Left lobe of liver (tissue), 2 donors: ENCODE data around the gene LRCH4. TPM values are rescaled to one million over a fixed set of nuclear protein-coding genes. Genes with fewer than 3 reads are reported as not detected.

Experiments
- ATAC-seq: fragments of 200-7000 bp; cut with Tn5 transposase; one replicate; pipeline ENCODE4 v1.9.1; 2020; ENCODE audit warnings: mild to moderate bottlenecking, moderate library complexity
- DNase-seq: peaks from one replicate; pipeline ENCODE4 v3.0.0-alpha.2; 2020; ENCODE audit warnings: low spot score
- total RNA-seq: library from RNA; stranded (reverse); gene quantifications from one replicate; pipeline ENCODE4 v1.2.1, GENCODE V29; 2021
- donor health status: DM: no; HTN: no; CAD: no; lungs with moderate emphysema.
- donor health status: DM: no; HTN: yes; CAD: no.

LRCH4 gene, protein sequence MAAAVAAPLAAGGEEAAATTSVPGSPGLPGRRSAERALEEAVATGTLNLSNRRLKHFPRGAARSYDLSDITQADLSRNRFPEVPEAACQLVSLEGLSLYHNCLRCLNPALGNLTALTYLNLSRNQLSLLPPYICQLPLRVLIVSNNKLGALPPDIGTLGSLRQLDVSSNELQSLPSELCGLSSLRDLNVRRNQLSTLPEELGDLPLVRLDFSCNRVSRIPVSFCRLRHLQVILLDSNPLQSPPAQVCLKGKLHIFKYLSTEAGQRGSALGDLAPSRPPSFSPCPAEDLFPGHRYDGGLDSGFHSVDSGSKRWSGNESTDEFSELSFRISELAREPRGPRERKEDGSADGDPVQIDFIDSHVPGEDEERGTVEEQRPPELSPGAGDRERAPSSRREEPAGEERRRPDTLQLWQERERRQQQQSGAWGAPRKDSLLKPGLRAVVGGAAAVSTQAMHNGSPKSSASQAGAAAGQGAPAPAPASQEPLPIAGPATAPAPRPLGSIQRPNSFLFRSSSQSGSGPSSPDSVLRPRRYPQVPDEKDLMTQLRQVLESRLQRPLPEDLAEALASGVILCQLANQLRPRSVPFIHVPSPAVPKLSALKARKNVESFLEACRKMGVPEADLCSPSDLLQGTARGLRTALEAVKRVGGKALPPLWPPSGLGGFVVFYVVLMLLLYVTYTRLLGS
- 31.6 TPM for total RNA-seq

DNA sequence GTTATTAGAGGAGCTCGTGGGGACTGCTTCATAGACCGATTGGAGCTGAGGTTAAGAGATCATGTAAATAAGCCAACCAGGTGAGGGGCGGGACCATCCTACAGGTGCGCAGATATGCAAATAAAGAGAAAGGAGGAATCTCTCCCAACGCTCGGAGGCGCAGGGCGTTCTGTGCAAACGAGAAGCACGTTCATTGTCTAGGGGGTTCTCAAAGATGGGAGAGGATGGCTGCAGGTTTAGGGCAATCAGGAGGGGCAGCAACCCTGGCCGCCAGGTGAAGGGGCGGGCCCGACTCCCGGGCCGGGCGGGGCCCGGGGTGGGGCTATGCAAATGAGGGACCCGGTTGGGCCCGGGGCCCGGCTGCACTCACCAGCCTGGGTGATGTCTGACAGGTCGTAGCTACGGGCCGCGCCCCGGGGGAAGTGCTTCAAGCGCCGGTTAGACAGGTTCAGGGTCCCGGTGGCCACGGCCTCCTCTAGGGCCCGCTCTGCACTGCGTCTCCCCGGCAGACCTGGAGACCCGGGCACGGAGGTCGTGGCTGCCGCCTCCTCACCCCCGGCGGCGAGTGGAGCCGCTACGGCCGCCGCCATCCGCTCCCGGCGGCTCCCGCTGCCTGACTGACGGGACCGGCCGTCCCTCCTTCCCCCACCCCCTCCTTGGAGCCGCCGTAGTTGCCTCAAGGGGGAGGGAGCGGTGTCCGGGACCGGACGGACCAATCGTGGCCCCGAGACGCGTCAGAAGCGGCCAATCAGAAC lies at the start of gene LRCH4:
Gene LRCH4 (minus strand): TSS at position 619 of the 755 bp plus-strand sequence. CDS start 29 bp downstream, at position 590.
- DNase-seq (peak; percentile 79), ATAC-seq (peak; percentile 62)

DNA sequence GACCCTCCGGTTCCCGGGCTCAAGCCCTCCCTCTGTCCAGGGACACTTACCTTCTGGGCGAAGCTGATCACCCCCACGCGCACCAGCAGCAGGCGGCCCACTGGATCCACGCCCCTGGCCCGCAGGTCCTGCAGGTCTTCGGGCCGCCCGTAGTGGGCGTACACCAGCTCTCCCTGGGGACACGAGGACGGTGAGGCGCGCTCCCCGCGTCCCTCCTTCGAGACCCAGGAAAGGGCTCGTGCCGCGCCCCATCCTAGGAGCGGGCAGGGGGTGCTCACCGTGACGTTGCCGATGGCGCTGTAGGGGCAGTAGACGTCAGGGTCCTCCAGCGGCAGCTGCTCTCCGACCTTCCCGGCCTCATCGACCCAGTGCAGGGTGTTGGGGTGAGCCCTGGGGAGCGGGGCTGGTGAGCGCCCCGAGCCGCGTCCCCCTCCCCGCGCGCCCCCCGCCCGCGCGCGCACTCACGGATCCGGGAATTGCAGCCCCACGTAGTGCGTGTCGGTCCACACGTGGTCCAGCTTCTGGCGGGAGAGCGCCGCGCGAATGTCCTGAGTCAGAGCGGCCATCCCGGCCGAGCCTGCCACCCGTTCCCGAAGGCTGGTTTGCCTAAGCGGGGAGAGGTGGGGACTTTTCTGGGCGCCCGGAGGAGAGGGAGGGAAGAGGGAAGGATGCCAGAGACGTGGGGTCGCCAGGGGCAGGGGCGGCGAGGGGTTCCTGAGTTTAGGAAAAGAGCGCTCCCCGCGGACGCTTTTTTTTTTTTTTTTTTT lies 47.2 kb upstream of the LRCH4 start:
- DNase-seq, result no peak
- peak; percentile 9 for ATAC-seq

DNA sequence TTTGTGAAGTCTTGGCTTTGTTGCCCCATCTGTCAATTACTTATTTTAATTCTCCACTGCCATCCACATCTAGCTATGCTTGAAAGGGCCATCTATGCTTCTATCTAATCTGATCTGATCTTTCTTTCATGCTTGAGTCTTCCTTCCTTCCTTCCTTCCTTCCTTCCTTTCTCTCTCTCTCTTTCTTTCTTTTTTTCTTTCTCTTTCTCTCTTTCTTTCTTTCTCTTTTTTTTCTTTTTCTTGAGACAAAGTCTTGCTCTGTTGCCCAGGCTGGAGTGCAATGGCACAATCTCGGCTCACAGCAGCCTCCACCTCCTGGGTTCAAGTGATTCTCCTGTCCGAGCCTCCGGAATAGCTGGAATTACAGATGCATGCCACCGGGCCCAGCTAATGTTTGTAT lies 44.1 kb upstream of the LRCH4 start:
- DNase-seq, result no peak
- no peak for ATAC-seq

DNA sequence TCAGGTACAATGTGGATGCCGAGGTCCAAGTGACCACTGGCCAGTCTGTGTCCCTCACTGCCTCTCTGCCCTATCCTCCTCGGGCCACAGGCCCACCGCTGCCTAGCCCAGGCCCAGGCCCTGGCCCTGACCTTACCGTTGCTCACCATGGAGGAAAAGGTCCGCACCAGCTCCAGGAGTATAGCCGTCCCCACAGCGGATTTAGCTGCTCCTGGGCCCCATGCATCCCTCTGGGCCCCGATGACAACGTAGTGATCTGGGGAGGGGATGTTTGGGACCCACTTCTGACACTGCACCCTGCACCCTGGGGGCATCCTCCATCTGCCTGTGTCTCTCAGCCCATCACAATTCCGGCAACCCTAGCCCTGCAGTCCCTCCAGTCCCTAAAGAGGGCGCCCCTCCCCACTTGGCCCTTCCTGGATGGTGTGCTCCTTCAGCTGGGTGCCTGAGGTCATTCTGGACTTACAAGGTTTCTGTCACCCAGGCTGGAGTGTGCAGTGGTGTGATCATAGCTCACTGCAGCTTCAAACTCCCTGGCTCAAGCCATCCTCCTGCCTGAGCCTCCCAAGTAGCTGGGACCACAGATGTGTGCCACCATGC lies 43.3 kb upstream of the LRCH4 start:
- no peak for DNase-seq
- no peak for ATAC-seq

DNA sequence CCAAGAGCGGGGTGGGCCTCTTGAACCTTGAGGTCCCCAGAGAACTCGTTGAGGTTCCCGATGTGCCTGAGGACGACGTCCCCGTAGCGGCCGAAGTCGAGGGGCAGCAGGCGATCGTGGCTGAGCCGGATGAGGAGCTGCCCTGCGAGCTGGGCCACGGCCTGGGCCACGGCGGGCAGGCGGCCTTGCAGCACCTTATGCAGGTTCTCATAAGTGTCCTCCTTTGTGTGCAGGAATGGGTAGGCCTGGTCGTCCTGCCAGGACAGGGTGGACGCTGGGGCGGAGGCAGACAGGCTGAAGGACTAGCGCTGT lies 41.3 kb upstream of the LRCH4 start:
- DNase-seq, result no peak
- peak; percentile 20 for ATAC-seq

DNA sequence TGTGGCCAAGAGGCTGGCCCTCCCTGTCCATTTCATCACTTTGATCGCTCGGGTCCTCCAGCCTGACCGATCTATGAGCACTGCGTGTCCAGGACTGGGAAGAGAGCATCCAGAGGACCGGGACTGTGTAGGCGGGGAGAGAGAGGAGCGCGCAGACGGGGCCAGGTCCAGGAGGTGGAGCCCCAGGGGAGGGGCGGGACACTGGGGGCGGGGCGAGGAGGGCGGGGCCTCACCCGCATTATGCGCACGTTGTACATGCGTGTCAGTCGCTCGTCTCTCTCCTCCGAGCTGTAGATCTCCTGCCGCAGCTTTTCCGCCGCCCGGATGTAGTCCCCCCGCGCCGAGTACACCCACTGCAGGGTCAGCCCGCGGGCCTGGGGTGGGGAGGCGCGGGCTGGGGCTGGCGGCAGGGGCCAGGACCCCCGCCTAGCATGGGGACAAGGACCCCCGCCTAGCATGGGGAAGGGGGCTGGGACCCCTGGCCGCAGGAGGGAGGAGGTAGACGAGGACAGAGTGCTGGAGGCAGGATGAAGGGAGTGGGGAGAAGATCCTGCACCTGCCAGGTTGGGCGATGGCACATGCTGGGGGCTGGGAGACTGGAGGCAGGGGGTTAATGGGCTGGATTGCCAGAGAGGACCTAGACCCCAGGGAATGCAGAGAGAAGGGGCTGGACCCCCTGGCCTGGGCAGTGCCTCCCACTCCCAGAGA lies 40.8 kb upstream of the LRCH4 start:
- DNase-seq, result peak; percentile 93
- peak; percentile 86 for ATAC-seq

DNA sequence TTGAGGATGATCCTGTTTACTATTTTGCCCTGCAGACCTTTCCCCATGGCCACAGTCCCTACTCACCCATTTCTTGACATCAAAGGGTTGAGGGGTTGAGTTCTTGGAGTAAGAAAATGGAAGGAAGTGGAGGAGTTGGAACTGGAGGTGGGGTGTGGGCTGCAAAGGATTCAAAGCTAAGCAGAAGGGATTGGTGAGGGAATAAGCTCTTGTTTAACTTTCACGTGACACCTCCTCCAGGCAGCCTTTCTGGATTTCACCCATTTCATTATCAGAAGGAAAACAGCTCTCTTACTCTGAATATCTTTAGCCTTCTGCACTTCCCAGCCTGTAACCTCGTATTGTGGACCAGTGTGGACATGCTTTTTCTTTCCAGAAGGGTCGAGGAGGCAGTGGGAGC lies 40.1 kb upstream of the LRCH4 start:
- no peak for DNase-seq
- no peak for ATAC-seq

DNA sequence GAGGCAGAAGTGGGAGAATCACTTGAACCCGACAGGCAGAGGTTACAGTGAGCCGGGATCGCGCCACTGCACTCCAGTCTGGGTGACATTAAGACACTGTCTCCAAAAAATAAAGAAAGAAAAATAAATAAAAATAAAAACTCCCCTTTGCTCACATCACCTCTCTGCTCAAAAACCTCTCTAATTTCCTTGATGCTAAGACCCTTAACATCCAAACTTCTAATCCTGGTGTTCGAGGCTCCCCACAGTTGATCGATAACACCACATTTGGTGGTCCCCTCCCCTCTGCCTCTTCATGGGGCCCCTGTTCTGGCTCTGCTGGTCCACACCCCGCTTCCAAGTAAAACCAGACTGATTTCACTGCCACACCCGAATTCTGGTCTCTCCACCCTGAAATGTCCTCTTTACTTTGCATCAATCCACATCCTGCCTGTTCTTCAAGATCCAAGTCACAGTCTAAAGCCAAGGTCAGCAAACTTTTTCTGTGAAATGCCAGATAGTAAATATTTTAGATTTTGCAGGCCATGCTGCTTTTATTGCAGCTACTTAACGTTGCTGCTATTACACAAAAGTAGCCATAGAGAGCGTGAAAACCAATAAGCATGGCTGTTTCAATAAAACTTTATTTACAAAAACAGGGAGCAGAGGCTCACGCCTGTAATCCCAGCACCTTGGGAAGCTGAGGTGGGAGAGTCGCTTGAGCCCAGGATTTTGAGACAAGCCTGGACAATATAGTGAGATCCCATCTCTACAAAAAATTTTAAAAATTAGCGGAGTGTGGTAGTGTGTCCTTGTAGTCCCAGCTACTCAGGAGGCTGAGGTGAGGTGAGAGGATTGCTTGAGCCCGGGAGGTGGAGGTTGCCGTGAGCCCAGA lies 38.3 kb upstream of the LRCH4 start:
- DNase-seq (no peak), ATAC-seq (no peak)

DNA sequence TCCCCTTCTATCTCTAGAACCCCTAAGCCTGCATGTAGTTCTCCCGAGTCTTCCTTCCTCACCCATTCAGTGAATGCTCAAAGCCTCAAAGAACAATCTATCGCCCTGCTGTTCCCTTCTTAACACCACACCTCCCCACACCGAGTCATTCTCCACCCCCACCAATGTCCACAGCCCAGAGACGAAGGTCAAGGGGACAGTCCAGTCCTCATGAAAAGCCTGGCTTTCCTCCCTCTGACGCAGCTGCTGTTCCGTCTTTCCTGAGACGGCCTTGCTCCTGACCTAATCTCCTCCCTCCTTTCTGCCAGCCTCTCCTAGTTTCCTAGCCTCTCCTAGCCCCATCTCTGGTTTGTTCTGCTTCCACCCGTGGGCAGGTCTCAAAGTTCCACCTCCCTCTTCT lies 35.6 kb upstream of the LRCH4 start:
- ATAC-seq, result peak; percentile 75
- DNase-seq, result peak; percentile 86

DNA sequence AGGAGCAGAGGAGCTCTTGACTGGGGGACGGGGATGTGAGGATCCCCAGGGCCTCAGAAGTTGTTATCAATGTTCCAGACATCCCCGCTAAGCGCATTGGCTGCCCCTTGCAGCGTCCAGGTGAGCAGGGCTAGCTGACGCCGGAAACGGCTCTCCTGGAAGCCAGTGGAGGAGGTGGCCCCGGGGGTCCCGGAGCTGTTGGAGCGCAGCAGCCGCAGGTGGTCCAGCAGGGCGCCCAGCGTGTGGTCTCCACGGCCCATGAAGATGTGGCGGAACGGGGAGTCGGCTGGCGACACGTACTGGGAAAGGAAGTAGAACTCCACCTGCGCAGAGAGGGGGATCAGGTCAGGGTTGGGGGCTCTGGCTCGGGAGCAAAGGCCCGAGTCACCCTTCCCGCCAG lies 34.9 kb upstream of the LRCH4 start:
- ATAC-seq (no peak), DNase-seq (no peak)

DNA sequence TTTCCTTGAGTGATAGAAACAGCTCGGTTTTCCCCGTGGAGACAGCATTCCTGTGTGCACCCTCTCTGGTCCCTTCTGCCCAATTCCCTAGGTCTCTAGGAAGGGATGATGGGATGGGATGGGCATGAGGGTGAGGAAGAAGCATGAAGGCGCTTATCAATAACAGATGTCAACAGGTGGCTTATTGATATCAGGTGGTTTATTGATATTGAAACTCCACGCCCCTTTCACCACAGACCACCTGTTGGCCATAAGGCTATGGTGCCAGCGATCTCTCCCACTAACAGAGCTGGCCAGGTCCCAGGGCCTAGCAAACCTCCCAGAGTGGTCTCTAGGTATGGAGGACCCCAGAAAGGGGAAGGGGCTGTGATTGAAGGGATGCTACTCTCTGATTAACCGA lies 34.3 kb upstream of the LRCH4 start:
- DNase-seq, result no peak
- ATAC-seq, result no peak

DNA sequence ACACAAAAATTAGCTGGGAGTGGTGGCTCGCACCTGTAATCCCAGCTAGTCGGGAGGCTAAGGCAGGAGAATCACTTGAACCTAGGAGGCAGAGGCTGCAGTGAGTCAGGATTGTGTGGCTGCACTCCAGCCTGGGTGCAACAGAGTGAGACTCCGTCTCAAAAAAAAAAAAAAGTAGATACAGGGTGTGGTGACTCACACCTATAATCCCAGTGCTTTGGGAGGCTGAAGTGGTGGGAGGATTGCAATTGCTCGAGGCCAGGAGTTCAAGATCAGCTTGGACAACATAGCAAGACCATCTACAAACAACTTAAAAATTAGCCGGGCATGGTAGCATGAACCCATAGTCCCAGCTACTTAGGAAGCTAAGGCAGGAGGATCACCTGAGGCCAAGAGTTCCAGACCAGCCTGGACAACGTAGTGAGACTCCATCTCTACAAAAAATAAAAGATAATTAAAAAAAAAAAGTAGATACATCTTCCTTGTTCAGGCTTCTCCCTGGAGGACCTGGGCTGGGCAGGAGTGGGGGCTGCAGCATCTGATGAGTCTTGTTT lies 28.5 kb upstream of the LRCH4 start:
- DNase-seq (no peak), ATAC-seq (no peak)

DNA sequence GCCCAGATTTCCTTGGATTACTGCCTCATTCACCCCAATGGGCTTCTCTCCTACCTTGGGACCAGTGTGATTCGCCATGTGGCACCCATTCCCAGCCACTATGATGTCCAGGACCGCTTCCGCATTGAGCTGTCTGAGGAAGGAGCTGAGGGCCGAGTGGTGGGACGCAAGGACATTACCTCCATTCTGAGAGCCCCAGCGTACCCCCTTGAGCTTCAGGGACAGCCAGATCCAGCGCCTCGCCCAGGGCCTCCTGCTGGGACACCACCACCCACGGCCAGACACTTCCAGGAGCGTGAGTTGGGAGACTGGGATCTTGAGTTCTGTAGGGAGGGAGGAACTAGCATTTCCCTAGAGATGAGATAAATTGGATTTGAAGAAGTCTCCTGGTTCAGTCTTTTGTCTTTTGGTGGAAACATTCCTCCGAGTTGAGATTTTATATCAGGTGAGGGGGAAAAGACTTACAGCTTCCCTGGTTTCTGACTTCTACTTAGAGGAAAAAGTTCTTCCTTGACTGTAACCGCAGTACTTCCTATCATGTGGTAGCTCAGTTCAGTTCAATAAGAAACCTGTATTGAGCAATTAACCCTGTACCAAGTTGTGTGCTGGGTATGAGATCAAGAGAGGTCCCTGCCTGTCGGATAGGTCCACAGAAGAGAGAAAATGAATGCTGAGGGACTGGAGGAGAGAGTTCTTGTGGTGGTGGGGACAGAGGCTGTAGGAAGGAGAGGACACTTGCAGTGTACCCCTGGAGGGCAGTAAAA lies 27.7 kb upstream of the LRCH4 start:
- DNase-seq, result no peak
- ATAC-seq, result no peak

DNA sequence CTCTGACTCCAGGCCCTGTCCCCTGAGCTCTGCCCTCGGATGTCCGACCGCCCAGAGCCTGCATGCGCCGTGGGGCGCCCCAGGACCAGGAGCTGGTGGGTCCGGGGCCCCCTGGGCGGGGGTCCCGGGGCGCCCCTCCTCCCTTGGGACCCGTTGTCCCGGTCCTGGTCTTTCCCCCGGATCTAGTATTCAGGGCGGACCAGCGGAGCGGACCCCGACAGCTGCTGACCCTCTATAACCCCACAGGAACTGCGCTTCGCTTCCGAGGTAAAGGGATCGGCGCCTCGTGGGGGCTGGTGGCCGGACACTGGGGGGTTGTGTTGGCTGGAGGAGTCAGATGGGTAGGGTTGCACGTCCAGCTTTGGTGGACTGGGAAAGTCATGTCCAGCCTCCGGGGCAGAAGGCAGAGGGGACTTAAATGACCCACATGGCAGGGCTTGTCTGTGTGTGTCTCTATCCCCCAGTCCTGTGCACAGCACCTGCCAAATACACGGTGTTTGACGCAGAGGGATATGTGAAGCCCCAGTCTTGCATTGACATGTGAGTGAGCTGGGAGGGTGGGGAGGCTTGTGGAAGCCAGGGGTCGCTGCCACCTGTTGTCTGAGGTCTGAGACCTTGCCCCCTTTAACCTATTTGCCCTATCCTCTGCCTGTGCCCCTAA lies 26.9 kb upstream of the LRCH4 start:
- ATAC-seq (peak; percentile 11), DNase-seq (no peak)

DNA sequence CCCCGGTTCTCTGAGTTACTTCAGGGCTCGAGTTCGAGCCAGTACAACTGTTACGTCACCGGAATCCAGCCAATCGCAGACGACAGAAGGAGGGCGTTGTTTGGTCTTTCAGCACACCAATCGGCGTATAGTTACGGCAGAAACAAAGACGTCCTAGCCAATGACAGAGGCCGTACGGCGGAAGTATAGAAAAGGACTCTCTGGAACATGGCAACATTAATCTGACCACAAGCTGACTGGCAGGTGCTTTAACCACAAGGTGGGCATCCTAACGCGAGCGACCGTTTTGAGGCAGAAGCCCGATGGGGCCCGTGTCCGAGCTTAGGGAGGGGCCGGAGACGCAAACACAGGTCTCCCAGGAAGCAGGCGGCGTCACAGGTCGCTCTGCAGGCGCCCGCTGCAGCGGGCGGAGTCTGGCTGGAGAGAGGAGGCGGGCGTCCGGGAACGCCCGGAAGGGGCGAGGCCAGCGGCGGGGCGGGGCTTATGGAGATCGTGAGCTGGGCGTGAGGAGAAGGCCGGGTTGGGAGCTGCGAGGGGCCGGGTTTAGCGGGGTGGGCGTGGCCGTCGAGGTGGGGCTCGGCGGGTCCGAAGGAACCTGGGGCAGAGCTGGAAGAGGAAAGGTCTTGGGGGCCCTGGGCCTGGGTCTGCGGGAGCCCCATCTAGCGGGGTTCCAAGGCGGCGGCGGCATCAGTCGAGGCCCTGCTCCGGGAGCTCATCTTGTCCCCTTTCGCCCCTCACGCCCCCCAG lies 26.2 kb upstream of the LRCH4 start, which contains the start of gene MOSPD3:
Gene MOSPD3 (plus strand): TSS at position 558 of the 747 bp plus-strand sequence. CDS start 252 bp downstream, outside the sequence.
- DNase-seq (peak; percentile 99), ATAC-seq (peak; percentile 92)

DNA sequence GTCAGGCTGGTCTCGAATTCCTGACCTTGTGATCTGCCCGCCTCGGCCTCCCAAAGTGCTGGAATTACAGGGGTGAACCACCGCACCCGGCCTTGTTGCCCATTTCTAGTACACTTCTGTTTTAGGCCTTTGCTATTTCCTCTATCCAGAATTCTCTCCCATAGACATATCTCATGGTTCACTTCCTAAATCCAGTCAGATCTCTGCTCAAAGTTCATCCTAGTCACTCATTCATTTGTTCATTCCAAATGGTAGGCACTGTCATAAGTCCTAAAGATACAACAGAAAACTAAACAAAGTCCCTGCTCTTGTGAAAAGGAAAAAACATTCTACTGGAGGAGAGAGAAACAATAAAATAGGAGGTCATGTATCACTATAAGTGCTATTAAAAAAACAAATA lies 24.0 kb upstream of the LRCH4 start:
- DNase-seq, result no peak
- no peak for ATAC-seq

DNA sequence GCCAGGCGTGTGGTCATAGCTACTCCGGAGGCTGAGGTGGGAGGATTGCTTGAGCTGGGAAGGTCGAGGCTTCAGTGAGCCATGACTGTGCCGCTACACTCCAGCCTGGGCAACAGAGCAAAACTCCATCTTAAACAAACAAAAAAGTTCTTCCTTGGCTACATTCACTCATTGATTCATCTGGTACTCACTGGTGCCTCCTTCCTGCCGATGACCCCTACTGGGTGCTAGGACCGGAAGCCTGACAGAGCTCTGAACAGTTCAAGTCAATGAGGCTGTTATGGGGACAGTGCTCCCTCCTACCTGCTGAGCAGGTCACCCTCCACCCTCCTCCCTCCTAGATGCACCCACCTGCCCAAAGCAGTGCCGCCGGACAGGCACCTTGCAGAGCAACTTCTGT lies 21.2 kb upstream of the LRCH4 start:
- ATAC-seq (no peak), DNase-seq (no peak)
